ENCODE data around the gene C18orf54. TPM values are rescaled to one million over a fixed set of nuclear protein-coding genes. Genes with fewer than 3 reads are reported as not detected.
A peak's percentile ranks its signal among the peaks of the same experiment; 100 is the strongest.

C18orf54 gene
- total and polyA plus RNA-seq, 2 donors (not counting 3 experiments of a cell fraction or from before 2014, with no cell fraction given): 4.2 to 21.4 TPM

GRCh38 chr18:54338230-54338629, 19.5 kb upstream of the C18orf54 start:
- POLR2A ChIA-PET: no interaction called here
- Histone ChIP-seq H4K20me1 (replicated peaks; ENCODE audit: control insufficient read depth, extremely low read depth, insufficient read depth, low read length) (no peaks in the 10 kb centered on the region), H3K4me2 (ENCODE audit: insufficient read depth, low read length) (no peak overlapping the region), H3K9ac (replicated peaks; ENCODE audit: extremely low read depth, insufficient read depth, low read length) (no peak overlapping the region), H3K27me3 (ENCODE audit: control insufficient read depth in 2 of 2, insufficient read depth in 2 of 2, low read length in 2 of 2) (no peaks in the 10 kb centered on the region), H3K4me3 (replicated peaks in 1 of 3; ENCODE audit: insufficient read depth in 1 of 3, low read depth in 1 of 3, low read length in 3 of 3) (no peak overlapping the region), H3K4me1 (ENCODE audit: control insufficient read depth, extremely low read depth, insufficient read depth, low read length) (no peaks in the 10 kb centered on the region), H3K36me3 (ENCODE audit: control insufficient read depth in 2 of 2, extremely low read depth in 1 of 2, insufficient read depth in 2 of 2, low read length in 2 of 2) (no peaks in the 10 kb centered on the region), H3K9me3 (replicated peaks; ENCODE audit: control insufficient read depth, insufficient read depth, low read length) (no peaks in the 10 kb centered on the region), H3K27ac (ENCODE audit: insufficient read depth, low read depth, low read length) (no peak overlapping the region), H2AFZ (ENCODE audit: low read depth, low read length) (no peak overlapping the region), H3K79me2 (ENCODE audit: control insufficient read depth, insufficient read depth, low read length) (no peaks in the 10 kb centered on the region), H3K9me1 (replicated peaks; ENCODE audit: control insufficient read depth, extremely low read depth, insufficient read depth, low read length) (no peaks in the 10 kb centered on the region)
- CTCF ChIA-PET: interaction anchor here (1.0 kb wide), 1 partner anchor 1738 kb away, joined by 3 read pairs; no protein-coding TSS in a partner anchor
- intact Hi-C loops (cut with micrococcal nuclease): no loop called here
- dilution Hi-C loops (cut with MboI; ENCODE audit: extremely low pct_ligation_motif_present, low sequenced_read_pairs): no loop called here
- BruUV-seq (replicated peaks): no TSS peak
- no peak for TF ChIP-seq MYC (IDR thresholded peaks at IDR 0.05; ENCODE audit: low read depth, low read length)
- FAIRE-seq: no peak
- DNase-seq (ENCODE audit: low read depth, low spot score): no peak

GRCh38 chr18:54351186-54351585, 6.5 kb upstream of the C18orf54 start:
- no peaks in the 10 kb centered on the region for H3K79me2 ChIP-seq (ENCODE audit: control insufficient read depth, insufficient read depth, low read length)
- H3K4me3 ChIP-seq (replicated peaks in 1 of 3; ENCODE audit: insufficient read depth in 1 of 3, low read depth in 1 of 3, low read length in 3 of 3): no peak overlapping the region
- DNase-seq (ENCODE audit: low read depth, low spot score) (no peak), FAIRE-seq (no peak)
- H3K27me3 ChIP-seq (ENCODE audit: control insufficient read depth in 2 of 2, insufficient read depth in 2 of 2, low read length in 2 of 2): peaks cover 0 to 4% of the 10 kb centered on the region in 2 experiments
- H3K9me3 ChIP-seq (replicated peaks; ENCODE audit: control insufficient read depth, insufficient read depth, low read length): no peaks in the 10 kb centered on the region
- no peak overlapping the region for H2AFZ ChIP-seq (ENCODE audit: low read depth, low read length)
- peak; percentile 33 for TF ChIP-seq GATA2 (IDR thresholded peaks at IDR 0.05; ENCODE audit: insufficient read depth, insufficient read length, low read depth, low read length)
- no peak for TF ChIP-seq MAX (IDR thresholded peaks at IDR 0.05; ENCODE audit: insufficient read depth, insufficient read length)
- no peak for TF ChIP-seq FOS (IDR thresholded peaks at IDR 0.05; ENCODE audit: borderline replicate concordance, insufficient read depth, low read length)
- TF ChIP-seq POLR2A (IDR thresholded peaks at IDR 0.05; ENCODE audit: low read depth, low read length): no peak
- no peak for TF ChIP-seq JUN (IDR thresholded peaks at IDR 0.05; ENCODE audit: borderline replicate concordance, insufficient read depth, insufficient read length, low read depth)
- TF ChIP-seq POLR2AphosphoS5 (IDR thresholded peaks at IDR 0.05; ENCODE audit: insufficient read depth, low read depth, low read length): no peak
- no peak for TF ChIP-seq MYC (IDR thresholded peaks at IDR 0.05; ENCODE audit: low read depth, low read length)
- CTCF ChIA-PET: no interaction called here
- no peak overlapping the region for H3K9ac ChIP-seq (replicated peaks; ENCODE audit: extremely low read depth, insufficient read depth, low read length)
- no peaks in the 10 kb centered on the region for H3K4me1 ChIP-seq (ENCODE audit: control insufficient read depth, extremely low read depth, insufficient read depth, low read length)
- POLR2A ChIA-PET: no interaction called here
- intact Hi-C loops (cut with micrococcal nuclease) (no loop called here), dilution Hi-C loops (cut with MboI; ENCODE audit: extremely low pct_ligation_motif_present, low sequenced_read_pairs) (no loop called here)
- no peaks in the 10 kb centered on the region for H3K9me1 ChIP-seq (replicated peaks; ENCODE audit: control insufficient read depth, extremely low read depth, insufficient read depth, low read length)
- H3K4me2 ChIP-seq (ENCODE audit: insufficient read depth, low read length): no peak overlapping the region
- BruUV-seq (replicated peaks): no TSS peak
- no peaks in the 10 kb centered on the region for H4K20me1 ChIP-seq (replicated peaks; ENCODE audit: control insufficient read depth, extremely low read depth, insufficient read depth, low read length)
- H3K27ac ChIP-seq (ENCODE audit: insufficient read depth, low read depth, low read length): no peak overlapping the region
- H3K36me3 ChIP-seq (ENCODE audit: control insufficient read depth in 2 of 2, extremely low read depth in 1 of 2, insufficient read depth in 2 of 2, low read length in 2 of 2): no peaks in the 10 kb centered on the region

All from endothelial cell of umbilical vein (primary cell).